ENCODE results near the gene CDH10.

The CDH10 gene

GRCh38 chr5:24602188-24602587 is 42.6 kb downstream of the CDH10 start:
- no peak overlapping the region for H3K9ac ChIP-seq (ENCODE audit: low read depth, low read length)
- H3K4me3 ChIP-seq (ENCODE audit: low read depth, low read length): no peak overlapping the region
- no peaks in the 10 kb centered on the region for H3K4me1 ChIP-seq (ENCODE audit: control insufficient read depth, insufficient read depth, low read length)

DNA sequence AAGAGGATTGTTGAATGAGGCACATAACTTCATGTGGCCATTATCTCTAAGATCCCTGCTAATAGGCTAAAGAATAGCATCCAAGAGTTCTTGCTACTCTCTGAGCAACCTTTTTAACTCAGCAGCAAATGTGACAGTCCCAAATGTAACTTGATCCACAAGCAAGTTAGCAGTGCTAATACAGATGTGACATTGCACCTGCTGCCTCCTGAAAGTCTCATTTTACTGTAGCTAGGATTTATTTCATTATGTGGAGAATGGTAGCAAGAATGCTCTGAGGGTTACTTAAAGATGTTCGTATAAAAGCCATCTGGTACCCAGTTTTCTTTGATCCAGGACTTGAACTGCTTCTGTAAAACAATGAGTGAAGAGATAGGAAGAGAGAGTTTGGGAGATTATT is 45.8 kb downstream of the CDH10 start:
- no peak overlapping the region for H3K9ac ChIP-seq (ENCODE audit: low read depth, low read length)
- H3K27me3 ChIP-seq (ENCODE audit: control insufficient read depth, insufficient read depth, low read length): no peaks in the 10 kb centered on the region
- H3K9me3 ChIP-seq (ENCODE audit: control insufficient read depth, insufficient read depth, low read length): no peaks in the 10 kb centered on the region
- no peaks in the 10 kb centered on the region for H3K4me1 ChIP-seq (ENCODE audit: control insufficient read depth, insufficient read depth, low read length)
- H3K4me3 ChIP-seq (ENCODE audit: low read depth, low read length): no peak overlapping the region
- H3K36me3 ChIP-seq (ENCODE audit: control insufficient read depth, insufficient read depth, low read length): no peaks in the 10 kb centered on the region

More at GRCh38 chr5:24602188-24602587, 42.6 kb downstream of the CDH10 start:
- H3K36me3 ChIP-seq (ENCODE audit: control insufficient read depth, insufficient read depth, low read length): no peaks in the 10 kb centered on the region
- H3K27me3 ChIP-seq (ENCODE audit: control insufficient read depth, insufficient read depth, low read length): no peaks in the 10 kb centered on the region
- H3K9me3 ChIP-seq (ENCODE audit: control insufficient read depth, insufficient read depth, low read length): no peaks in the 10 kb centered on the region

DNA sequence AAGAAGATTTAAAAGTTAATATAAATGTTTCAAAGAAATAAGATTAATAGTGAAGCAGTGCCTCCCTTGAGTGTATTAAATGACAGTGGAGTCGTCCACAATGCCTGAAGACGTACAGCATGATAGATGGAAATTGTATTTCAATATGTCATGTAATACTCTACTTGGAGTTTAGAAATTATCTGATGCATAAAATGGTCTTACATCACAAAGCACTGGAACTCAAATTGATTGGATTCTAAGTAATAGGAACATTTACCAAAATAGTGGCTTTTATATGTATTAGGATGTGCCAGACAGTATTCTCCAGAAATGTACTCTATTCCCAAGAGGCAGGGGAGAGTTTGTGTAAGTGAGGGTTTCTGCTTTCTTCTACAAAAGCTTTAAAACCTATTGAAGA is 49.4 kb downstream of the CDH10 start:
- H3K9ac ChIP-seq (ENCODE audit: low read depth, low read length): no peak overlapping the region
- no peaks in the 10 kb centered on the region for H3K9me3 ChIP-seq (ENCODE audit: control insufficient read depth, insufficient read depth, low read length)
- H3K36me3 ChIP-seq (ENCODE audit: control insufficient read depth, insufficient read depth, low read length): no peaks in the 10 kb centered on the region
- H3K4me3 ChIP-seq (ENCODE audit: low read depth, low read length): no peak overlapping the region
- H3K27me3 ChIP-seq (ENCODE audit: control insufficient read depth, insufficient read depth, low read length): no peaks in the 10 kb centered on the region
- no peaks in the 10 kb centered on the region for H3K4me1 ChIP-seq (ENCODE audit: control insufficient read depth, insufficient read depth, low read length)

- Histone ChIP-seq H3K9ac (ENCODE audit: low read depth, low read length) (no peak overlapping the region), H3K9me3 (ENCODE audit: control insufficient read depth, insufficient read depth, low read length) (no peaks in the 10 kb centered on the region), H3K4me3 (ENCODE audit: low read depth, low read length) (no peak overlapping the region), H3K36me3 (ENCODE audit: control insufficient read depth, insufficient read depth, low read length) (no peaks in the 10 kb centered on the region), H3K4me1 (ENCODE audit: control insufficient read depth, insufficient read depth, low read length) (no peaks in the 10 kb centered on the region), H3K27me3 (ENCODE audit: control insufficient read depth, insufficient read depth, low read length) (no peaks in the 10 kb centered on the region)
These were observed 53.4 kb downstream of the CDH10 start for GRCh38 chr5:24591426-24591825.

DNA sequence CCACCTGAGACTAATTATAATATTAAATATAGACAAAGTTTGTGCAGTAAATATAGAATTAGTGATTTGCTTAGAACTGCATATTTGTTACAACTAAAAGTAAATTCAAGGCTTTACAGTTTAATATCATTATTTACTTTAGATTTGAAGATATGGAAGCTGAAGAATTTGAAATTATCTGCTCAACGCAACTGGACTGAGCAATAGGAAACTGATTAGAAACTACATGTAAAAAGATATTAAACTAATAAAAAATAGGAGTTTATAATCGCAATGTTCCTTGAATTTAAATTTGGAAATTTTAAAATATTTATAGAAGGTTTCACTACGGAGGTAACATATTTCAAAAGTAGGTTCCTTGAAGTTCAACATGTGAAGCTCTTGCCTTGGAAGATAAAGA is 55.2 kb downstream of the CDH10 start:
- Histone ChIP-seq H3K9me3 (ENCODE audit: control insufficient read depth, insufficient read depth, low read length) (no peaks in the 10 kb centered on the region), H3K9ac (ENCODE audit: low read depth, low read length) (no peak overlapping the region), H3K36me3 (ENCODE audit: control insufficient read depth, insufficient read depth, low read length) (no peaks in the 10 kb centered on the region), H3K4me1 (ENCODE audit: control insufficient read depth, insufficient read depth, low read length) (no peaks in the 10 kb centered on the region), H3K4me3 (ENCODE audit: low read depth, low read length) (no peak overlapping the region), H3K27me3 (ENCODE audit: control insufficient read depth, insufficient read depth, low read length) (no peaks in the 10 kb centered on the region)

- Histone ChIP-seq H3K36me3 (ENCODE audit: control insufficient read depth, insufficient read depth, low read length) (no peaks in the 10 kb centered on the region), H3K4me1 (ENCODE audit: control insufficient read depth, insufficient read depth, low read length) (no peaks in the 10 kb centered on the region), H3K4me3 (ENCODE audit: low read depth, low read length) (no peak overlapping the region), H3K9ac (ENCODE audit: low read depth, low read length) (no peak overlapping the region), H3K9me3 (ENCODE audit: control insufficient read depth, insufficient read depth, low read length) (no peaks in the 10 kb centered on the region), H3K27me3 (ENCODE audit: control insufficient read depth, insufficient read depth, low read length) (no peaks in the 10 kb centered on the region)
These were observed 59.0 kb downstream of the CDH10 start for GRCh38 chr5:24585751-24586150.

- Histone ChIP-seq H3K27me3 (ENCODE audit: control insufficient read depth, insufficient read depth, low read length) (no peaks in the 10 kb centered on the region), H3K36me3 (ENCODE audit: control insufficient read depth, insufficient read depth, low read length) (no peaks in the 10 kb centered on the region), H3K4me3 (ENCODE audit: low read depth, low read length) (no peak overlapping the region), H3K9ac (ENCODE audit: low read depth, low read length) (no peak overlapping the region), H3K4me1 (ENCODE audit: control insufficient read depth, insufficient read depth, low read length) (no peaks in the 10 kb centered on the region), H3K9me3 (ENCODE audit: control insufficient read depth, insufficient read depth, low read length) (no peaks in the 10 kb centered on the region)
These were observed 73.5 kb downstream of the CDH10 start for GRCh38 chr5:24571302-24571701.

GRCh38 chr5:24566933-24567332 is 77.8 kb downstream of the CDH10 start:
- Histone ChIP-seq H3K36me3 (ENCODE audit: control insufficient read depth, insufficient read depth, low read length) (no peaks in the 10 kb centered on the region), H3K4me3 (ENCODE audit: low read depth, low read length) (no peak overlapping the region), H3K27me3 (ENCODE audit: control insufficient read depth, insufficient read depth, low read length) (no peaks in the 10 kb centered on the region), H3K4me1 (ENCODE audit: control insufficient read depth, insufficient read depth, low read length) (no peaks in the 10 kb centered on the region), H3K9ac (ENCODE audit: low read depth, low read length) (no peak overlapping the region), H3K9me3 (ENCODE audit: control insufficient read depth, insufficient read depth, low read length) (no peaks in the 10 kb centered on the region)

GRCh38 chr5:24555229-24555628 is 89.5 kb downstream of the CDH10 start:
- no peaks in the 10 kb centered on the region for H3K27me3 ChIP-seq (ENCODE audit: control insufficient read depth, insufficient read depth, low read length)
- no peaks in the 10 kb centered on the region for H3K4me1 ChIP-seq (ENCODE audit: control insufficient read depth, insufficient read depth, low read length)

DNA sequence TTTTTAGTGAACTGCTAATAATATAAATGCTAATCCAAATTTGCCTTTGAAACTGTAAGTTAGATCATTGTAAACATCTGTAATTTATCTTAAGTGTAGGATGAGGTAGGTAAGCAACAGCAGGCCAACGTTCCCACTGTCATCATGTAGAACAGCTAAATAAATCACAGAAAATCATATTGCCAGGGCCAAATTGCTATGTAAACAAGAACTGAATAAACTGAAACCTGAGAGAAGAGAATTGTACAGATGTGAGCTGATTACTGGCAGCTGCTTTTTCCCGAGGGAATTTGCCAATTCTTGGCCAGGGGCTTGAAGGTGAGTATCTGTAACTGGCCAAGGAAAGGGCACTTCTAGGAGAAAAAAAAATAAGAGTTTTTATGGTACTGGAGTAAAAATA is 97.6 kb downstream of the CDH10 start:
- H3K4me3 ChIP-seq (ENCODE audit: low read depth, low read length): no peak overlapping the region
- no peaks in the 10 kb centered on the region for H3K4me1 ChIP-seq (ENCODE audit: control insufficient read depth, insufficient read depth, low read length)
- H3K36me3 ChIP-seq (ENCODE audit: control insufficient read depth, insufficient read depth, low read length): no peaks in the 10 kb centered on the region
- H3K9me3 ChIP-seq (ENCODE audit: control insufficient read depth, insufficient read depth, low read length): no peaks in the 10 kb centered on the region
- H3K9ac ChIP-seq (ENCODE audit: low read depth, low read length): no peak overlapping the region
- no peaks in the 10 kb centered on the region for H3K27me3 ChIP-seq (ENCODE audit: control insufficient read depth, insufficient read depth, low read length)

More at GRCh38 chr5:24555229-24555628, 89.5 kb downstream of the CDH10 start:
- H3K4me3 ChIP-seq (ENCODE audit: low read depth, low read length): no peak overlapping the region
- H3K36me3 ChIP-seq (ENCODE audit: control insufficient read depth, insufficient read depth, low read length): no peaks in the 10 kb centered on the region
- H3K9me3 ChIP-seq (ENCODE audit: control insufficient read depth, insufficient read depth, low read length): no peaks in the 10 kb centered on the region
- H3K9ac ChIP-seq (ENCODE audit: low read depth, low read length): no peak overlapping the region

- Histone ChIP-seq H3K9ac (ENCODE audit: low read depth, low read length) (no peak overlapping the region), H3K27me3 (ENCODE audit: control insufficient read depth, insufficient read depth, low read length) (no peaks in the 10 kb centered on the region), H3K9me3 (ENCODE audit: control insufficient read depth, insufficient read depth, low read length) (no peaks in the 10 kb centered on the region), H3K4me3 (ENCODE audit: low read depth, low read length) (no peak overlapping the region), H3K4me1 (ENCODE audit: control insufficient read depth, insufficient read depth, low read length) (no peaks in the 10 kb centered on the region), H3K36me3 (ENCODE audit: control insufficient read depth, insufficient read depth, low read length) (no peaks in the 10 kb centered on the region)
These were observed 105.2 kb downstream of the CDH10 start for GRCh38 chr5:24539613-24540012.

- Histone ChIP-seq H3K4me1 (ENCODE audit: control insufficient read depth, insufficient read depth, low read length) (no peaks in the 10 kb centered on the region), H3K27me3 (ENCODE audit: control insufficient read depth, insufficient read depth, low read length) (no peaks in the 10 kb centered on the region), H3K9ac (ENCODE audit: low read depth, low read length) (no peak overlapping the region), H3K4me3 (ENCODE audit: low read depth, low read length) (no peak overlapping the region), H3K36me3 (ENCODE audit: control insufficient read depth, insufficient read depth, low read length) (no peaks in the 10 kb centered on the region), H3K9me3 (ENCODE audit: control insufficient read depth, insufficient read depth, low read length) (no peaks in the 10 kb centered on the region)
These were observed 106.4 kb downstream of the CDH10 start for GRCh38 chr5:24538346-24538745.

GRCh38 chr5:24535646-24536045 is 109.1 kb downstream of the CDH10 start:
- H3K9ac ChIP-seq (ENCODE audit: low read depth, low read length): no peak overlapping the region

More at GRCh38 chr5:24535646-24536045, 109.1 kb downstream of the CDH10 start:
- Histone ChIP-seq H3K27me3 (ENCODE audit: control insufficient read depth, insufficient read depth, low read length) (no peaks in the 10 kb centered on the region), H3K9me3 (ENCODE audit: control insufficient read depth, insufficient read depth, low read length) (no peaks in the 10 kb centered on the region), H3K4me3 (ENCODE audit: low read depth, low read length) (no peak overlapping the region), H3K4me1 (ENCODE audit: control insufficient read depth, insufficient read depth, low read length) (no peaks in the 10 kb centered on the region), H3K36me3 (ENCODE audit: control insufficient read depth, insufficient read depth, low read length) (no peaks in the 10 kb centered on the region)

Measured in iPS-15b (cell line).